GM12872 (cell line): ENCODE data around the gene ACR.
"Not testable (repeated sequence)": the region's sequence is repeated elsewhere in the genome, so short reads cannot be mapped to it uniquely, and the experiment has no call there.

Source experiments
- CTCF ChIP-seq: IDR thresholded peaks from 3 replicates; pipeline ENCODE4 v1.5.1; 2011; ENCODE audit warnings: low read depth, mild to moderate bottlenecking, low read length, moderate library complexity; ENCODE audit not compliant: insufficient read depth

The ACR gene

GRCh38 chr22:50739279-50739691 lies 1.3 kb downstream of the ACR start:
- no peak for TF ChIP-seq CTCF

- TF ChIP-seq CTCF, result no peak
Observed at GRCh38 chr22:50739894-50740293, 1.9 kb downstream of the ACR start.

- peak; percentile 25; the same call in 1 of the 3 replicates for TF ChIP-seq CTCF
Observed at GRCh38 chr22:50756949-50757491, 19.0 kb downstream of the ACR start.

- peak; percentile 32; the same call in 2 of the 3 replicates for TF ChIP-seq CTCF
Observed at GRCh38 chr22:50775132-50775531, 37.1 kb downstream of the ACR start.

GRCh38 chr22:50783033-50783879 lies 45.3 kb downstream of the ACR start, which contains the start of gene RABL2B:
TSS of gene RABL2B (minus strand) at chr22:50783636. CDS start at chr22:50782294, 1,342 bp downstream.
- not testable (repeated sequence) for TF ChIP-seq CTCF
